ENCODE results near the gene ZBTB17. TPM values are rescaled to one million over a fixed set of nuclear protein-coding genes. Genes with fewer than 3 reads are reported as not detected.

Gene ZBTB17
- total RNA-seq, 1 experiment from 2014 or later = 32.0 TPM

DNA sequence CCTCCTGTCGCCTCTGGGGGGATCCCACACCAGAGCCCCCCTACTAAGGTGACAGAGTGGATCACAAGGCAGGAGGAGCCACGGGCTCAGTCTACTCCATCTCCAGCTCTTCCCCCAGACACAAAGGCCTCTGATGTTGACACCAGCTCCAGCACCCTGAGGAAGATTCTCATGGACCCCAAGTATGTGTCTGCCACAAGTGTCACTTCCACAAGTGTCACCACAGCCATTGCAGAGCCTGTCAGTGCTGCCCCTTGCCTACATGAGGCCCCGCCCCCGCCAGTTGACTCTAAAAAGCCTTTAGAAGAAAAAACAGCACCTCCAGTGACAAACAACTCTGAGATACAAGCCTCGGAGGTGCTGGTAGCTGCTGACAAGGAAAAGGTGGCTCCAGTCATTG lies 42.2 kb downstream of the ZBTB17 start (continued):
- TF ChIP-seq GABPB1 (CRISPR knock-in tag; IDR thresholded peaks at IDR 0.05) (no peak), IRF2 (CRISPR knock-in tag; IDR thresholded peaks at IDR 0.05; ENCODE audit: borderline replicate concordance, low read depth) (no peak), NR3C1 (CRISPR knock-in tag; conservative IDR thresholded peaks at IDR 0.05; ENCODE audit: low read depth) (no peak), SOX15 (CRISPR knock-in tag; IDR thresholded peaks at IDR 0.05) (no peak), PRRX2 (CRISPR knock-in tag; IDR thresholded peaks at IDR 0.05) (no peak), MYBL2 (CRISPR knock-in tag; IDR thresholded peaks at IDR 0.05) (no peak), ZNF423 (CRISPR knock-in tag; IDR thresholded peaks at IDR 0.05) (no peak), HMGA2 (CRISPR knock-in tag; IDR thresholded peaks at IDR 0.05) (no peak), NR2C2 (CRISPR knock-in tag; IDR thresholded peaks at IDR 0.05) (no peak), ZNF263 (CRISPR knock-in tag; IDR thresholded peaks at IDR 0.05; ENCODE audit: low read depth) (no peak)
- TF ChIP-seq, protein P1, sequence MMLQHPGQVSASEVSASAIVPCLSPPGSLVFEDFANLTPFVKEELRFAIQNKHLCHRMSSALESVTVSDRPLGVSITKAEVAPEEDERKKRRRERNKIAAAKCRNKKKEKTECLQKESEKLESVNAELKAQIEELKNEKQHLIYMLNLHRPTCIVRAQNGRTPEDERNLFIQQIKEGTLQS (CRISPR knock-in tag; conservative IDR thresholded peaks at IDR 0.05) = no peak
- TF ChIP-seq, protein P2, sequence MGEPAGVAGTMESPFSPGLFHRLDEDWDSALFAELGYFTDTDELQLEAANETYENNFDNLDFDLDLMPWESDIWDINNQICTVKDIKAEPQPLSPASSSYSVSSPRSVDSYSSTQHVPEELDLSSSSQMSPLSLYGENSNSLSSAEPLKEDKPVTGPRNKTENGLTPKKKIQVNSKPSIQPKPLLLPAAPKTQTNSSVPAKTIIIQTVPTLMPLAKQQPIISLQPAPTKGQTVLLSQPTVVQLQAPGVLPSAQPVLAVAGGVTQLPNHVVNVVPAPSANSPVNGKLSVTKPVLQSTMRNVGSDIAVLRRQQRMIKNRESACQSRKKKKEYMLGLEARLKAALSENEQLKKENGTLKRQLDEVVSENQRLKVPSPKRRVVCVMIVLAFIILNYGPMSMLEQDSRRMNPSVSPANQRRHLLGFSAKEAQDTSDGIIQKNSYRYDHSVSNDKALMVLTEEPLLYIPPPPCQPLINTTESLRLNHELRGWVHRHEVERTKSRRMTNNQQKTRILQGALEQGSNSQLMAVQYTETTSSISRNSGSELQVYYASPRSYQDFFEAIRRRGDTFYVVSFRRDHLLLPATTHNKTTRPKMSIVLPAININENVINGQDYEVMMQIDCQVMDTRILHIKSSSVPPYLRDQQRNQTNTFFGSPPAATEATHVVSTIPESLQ (CRISPR knock-in tag; IDR thresholded peaks at IDR 0.05) = no peak

DNA sequence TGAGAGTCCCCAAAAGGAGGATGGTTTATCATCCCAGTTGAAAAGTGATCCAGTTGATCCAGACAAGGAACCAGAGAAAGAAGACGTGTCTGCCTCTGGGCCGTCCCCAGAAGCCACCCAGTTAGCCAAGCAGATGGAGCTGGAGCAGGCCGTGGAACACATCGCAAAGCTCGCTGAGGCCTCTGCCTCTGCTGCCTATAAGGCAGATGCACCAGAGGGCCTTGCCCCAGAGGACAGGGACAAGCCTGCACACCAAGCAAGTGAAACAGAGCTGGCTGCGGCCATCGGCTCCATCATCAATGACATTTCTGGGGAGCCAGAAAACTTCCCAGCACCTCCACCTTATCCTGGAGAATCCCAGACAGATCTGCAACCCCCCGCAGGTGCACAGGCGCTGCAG lies 43.3 kb downstream of the ZBTB17 start:
- POLR2A ChIA-PET = interaction anchor here (0.5 kb wide), 1 partner anchor 144 kb away, joined by 9 read pairs; no protein-coding TSS in a partner anchor
- Mint-ChIP-seq H3K4me1 (peaks cover 4% of the 10 kb centered on the region), H3K27me3 (ENCODE audit: low read depth) (no peaks in the 10 kb centered on the region), H3K4me3 (no peak overlapping the region), H3K9me3 (no peaks in the 10 kb centered on the region), H3K27ac (no peak overlapping the region), H3K36me3 (peaks cover 81% of the 10 kb centered on the region)
- no peak for ATAC-seq
- CTCF ChIA-PET = interaction anchor here (1.4 kb wide), 2 partner anchors 56 to 141 kb away, joined by 3 to 4 read pairs; no protein-coding TSS in a partner anchor
- DNase-seq (ENCODE audit: low spot score) = no peak
- TF ChIP-seq ATF1 (CRISPR knock-in tag; IDR thresholded peaks at IDR 0.05) (no peak), ZNF671 (CRISPR knock-in tag; IDR thresholded peaks at IDR 0.05) (no peak), ZNF219 (CRISPR knock-in tag; IDR thresholded peaks at IDR 0.05; ENCODE audit: borderline replicate concordance) (no peak), ZNF317 (CRISPR knock-in tag; IDR thresholded peaks at IDR 0.05; ENCODE audit: borderline replicate concordance, low read depth) (no peak)
- TF ChIP-seq, protein P3, sequence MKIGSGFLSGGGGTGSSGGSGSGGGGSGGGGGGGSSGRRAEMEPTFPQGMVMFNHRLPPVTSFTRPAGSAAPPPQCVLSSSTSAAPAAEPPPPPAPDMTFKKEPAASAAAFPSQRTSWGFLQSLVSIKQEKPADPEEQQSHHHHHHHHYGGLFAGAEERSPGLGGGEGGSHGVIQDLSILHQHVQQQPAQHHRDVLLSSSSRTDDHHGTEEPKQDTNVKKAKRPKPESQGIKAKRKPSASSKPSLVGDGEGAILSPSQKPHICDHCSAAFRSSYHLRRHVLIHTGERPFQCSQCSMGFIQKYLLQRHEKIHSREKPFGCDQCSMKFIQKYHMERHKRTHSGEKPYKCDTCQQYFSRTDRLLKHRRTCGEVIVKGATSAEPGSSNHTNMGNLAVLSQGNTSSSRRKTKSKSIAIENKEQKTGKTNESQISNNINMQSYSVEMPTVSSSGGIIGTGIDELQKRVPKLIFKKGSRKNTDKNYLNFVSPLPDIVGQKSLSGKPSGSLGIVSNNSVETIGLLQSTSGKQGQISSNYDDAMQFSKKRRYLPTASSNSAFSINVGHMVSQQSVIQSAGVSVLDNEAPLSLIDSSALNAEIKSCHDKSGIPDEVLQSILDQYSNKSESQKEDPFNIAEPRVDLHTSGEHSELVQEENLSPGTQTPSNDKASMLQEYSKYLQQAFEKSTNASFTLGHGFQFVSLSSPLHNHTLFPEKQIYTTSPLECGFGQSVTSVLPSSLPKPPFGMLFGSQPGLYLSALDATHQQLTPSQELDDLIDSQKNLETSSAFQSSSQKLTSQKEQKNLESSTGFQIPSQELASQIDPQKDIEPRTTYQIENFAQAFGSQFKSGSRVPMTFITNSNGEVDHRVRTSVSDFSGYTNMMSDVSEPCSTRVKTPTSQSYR (CRISPR knock-in tag; IDR thresholded peaks at IDR 0.05) = no peak
- TF ChIP-seq, protein P4, sequence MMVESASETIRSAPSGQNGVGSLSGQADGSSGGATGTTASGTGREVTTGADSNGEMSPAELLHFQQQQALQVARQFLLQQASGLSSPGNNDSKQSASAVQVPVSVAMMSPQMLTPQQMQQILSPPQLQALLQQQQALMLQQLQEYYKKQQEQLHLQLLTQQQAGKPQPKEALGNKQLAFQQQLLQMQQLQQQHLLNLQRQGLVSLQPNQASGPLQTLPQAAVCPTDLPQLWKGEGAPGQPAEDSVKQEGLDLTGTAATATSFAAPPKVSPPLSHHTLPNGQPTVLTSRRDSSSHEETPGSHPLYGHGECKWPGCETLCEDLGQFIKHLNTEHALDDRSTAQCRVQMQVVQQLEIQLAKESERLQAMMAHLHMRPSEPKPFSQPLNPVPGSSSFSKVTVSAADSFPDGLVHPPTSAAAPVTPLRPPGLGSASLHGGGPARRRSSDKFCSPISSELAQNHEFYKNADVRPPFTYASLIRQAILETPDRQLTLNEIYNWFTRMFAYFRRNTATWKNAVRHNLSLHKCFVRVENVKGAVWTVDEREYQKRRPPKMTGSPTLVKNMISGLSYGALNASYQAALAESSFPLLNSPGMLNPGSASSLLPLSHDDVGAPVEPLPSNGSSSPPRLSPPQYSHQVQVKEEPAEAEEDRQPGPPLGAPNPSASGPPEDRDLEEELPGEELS (CRISPR knock-in tag; IDR thresholded peaks at IDR 0.05) = no peak
- TF ChIP-seq, protein P5, sequence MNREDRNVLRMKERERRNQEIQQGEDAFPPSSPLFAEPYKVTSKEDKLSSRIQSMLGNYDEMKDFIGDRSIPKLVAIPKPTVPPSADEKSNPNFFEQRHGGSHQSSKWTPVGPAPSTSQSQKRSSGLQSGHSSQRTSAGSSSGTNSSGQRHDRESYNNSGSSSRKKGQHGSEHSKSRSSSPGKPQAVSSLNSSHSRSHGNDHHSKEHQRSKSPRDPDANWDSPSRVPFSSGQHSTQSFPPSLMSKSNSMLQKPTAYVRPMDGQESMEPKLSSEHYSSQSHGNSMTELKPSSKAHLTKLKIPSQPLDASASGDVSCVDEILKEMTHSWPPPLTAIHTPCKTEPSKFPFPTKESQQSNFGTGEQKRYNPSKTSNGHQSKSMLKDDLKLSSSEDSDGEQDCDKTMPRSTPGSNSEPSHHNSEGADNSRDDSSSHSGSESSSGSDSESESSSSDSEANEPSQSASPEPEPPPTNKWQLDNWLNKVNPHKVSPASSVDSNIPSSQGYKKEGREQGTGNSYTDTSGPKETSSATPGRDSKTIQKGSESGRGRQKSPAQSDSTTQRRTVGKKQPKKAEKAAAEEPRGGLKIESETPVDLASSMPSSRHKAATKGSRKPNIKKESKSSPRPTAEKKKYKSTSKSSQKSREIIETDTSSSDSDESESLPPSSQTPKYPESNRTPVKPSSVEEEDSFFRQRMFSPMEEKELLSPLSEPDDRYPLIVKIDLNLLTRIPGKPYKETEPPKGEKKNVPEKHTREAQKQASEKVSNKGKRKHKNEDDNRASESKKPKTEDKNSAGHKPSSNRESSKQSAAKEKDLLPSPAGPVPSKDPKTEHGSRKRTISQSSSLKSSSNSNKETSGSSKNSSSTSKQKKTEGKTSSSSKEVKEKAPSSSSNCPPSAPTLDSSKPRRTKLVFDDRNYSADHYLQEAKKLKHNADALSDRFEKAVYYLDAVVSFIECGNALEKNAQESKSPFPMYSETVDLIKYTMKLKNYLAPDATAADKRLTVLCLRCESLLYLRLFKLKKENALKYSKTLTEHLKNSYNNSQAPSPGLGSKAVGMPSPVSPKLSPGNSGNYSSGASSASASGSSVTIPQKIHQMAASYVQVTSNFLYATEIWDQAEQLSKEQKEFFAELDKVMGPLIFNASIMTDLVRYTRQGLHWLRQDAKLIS (CRISPR knock-in tag; IDR thresholded peaks at IDR 0.05; ENCODE audit: borderline replicate concordance) = no peak

Measured in WTC11 (cell line).